ENCODE results near the gene FKBP3. TPM values are rescaled to one million over a fixed set of nuclear protein-coding genes. Genes with fewer than 3 reads are reported as not detected.

Gene FKBP3
- total and polyA plus RNA-seq, 2 of the 8 experiments (the other 6 are each of a cell fraction or from before 2014, with no cell fraction given): 36.0 to 149 TPM

DNA sequence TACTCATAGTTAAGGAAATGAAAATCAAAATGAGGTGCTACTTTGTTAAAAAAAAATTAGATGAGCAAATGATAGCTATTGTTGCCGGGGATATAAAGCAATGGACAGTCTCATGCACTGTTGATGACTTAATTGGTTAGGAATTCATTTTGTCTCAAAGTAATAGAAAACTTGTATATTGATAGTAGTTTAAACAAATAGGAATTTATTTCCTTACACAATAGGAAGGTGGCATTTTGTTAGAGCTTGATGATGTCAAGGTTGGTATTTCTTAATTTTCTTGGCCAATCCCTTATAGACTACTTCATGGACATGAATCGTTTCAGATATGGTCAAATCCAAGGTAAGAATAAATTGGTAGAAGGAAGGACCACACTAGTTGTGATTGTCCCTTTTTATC is 42.6 kb downstream of the FKBP3 start:
- no peak overlapping the region for H2BK20ac ChIP-seq (ENCODE audit: low read length)
- no peak overlapping the region for H2AK5ac ChIP-seq (ENCODE audit: low read depth, low read length)
- H3K79me2 ChIP-seq (ENCODE audit: control insufficient read depth in 1 of 2, insufficient read depth in 2 of 2, low read length in 2 of 2): peaks cover 17 to 84% of the 10 kb centered on the region in 2 experiments
- H3K23ac ChIP-seq (ENCODE audit: insufficient read length): no peak overlapping the region
- H2BK15ac ChIP-seq (ENCODE audit: low read length): no peak overlapping the region
- no peaks in the 10 kb centered on the region for H3K27me3 ChIP-seq (replicated peaks in 1 of 4; ENCODE audit: control insufficient read depth in 3 of 4, extremely low read depth in 1 of 4, insufficient read depth in 3 of 4, low read length in 3 of 4)
- H3K14ac ChIP-seq (ENCODE audit: insufficient read length): no peak overlapping the region
- H3K9ac ChIP-seq (replicated peaks in 1 of 4; ENCODE audit: extremely low read depth in 1 of 4, low read depth in 3 of 4, low read length in 3 of 4): no peak overlapping the region
- H3K4me1 ChIP-seq (replicated peaks in 1 of 4; ENCODE audit: control insufficient read depth in 3 of 4, insufficient read depth in 4 of 4, low read length in 3 of 4): 0 out of 7 replicates have a peak, but pooled peaks cover 0 to 2% (median 0%) of the 10 kb centered on the region in 4 experiments
- H4K91ac ChIP-seq (replicated peaks; ENCODE audit: insufficient read length, low read length): no peak overlapping the region
- no peak overlapping the region for H3K4ac ChIP-seq (replicated peaks; ENCODE audit: insufficient read length, low read depth, low read length)
- POLR2A ChIA-PET (ENCODE audit: partially characterized antibody): interaction anchor here (0.7 to 1.3 kb wide), 2 partner anchors 16 to 176 kb away, joined by 3 read pairs; no protein-coding TSS in a partner anchor
- FAIRE-seq (no peak), DNase-seq (ENCODE audit: low read depth in 1 of 2, low spot score in 2 of 2) (no peak)
- peaks cover 3 to 18% (median 10%) of the 10 kb centered on the region in 4 experiments; a peak in 7 of 8 replicates for H3K36me3 ChIP-seq (ENCODE audit: control insufficient read depth in 2 of 4, insufficient read depth in 4 of 4, low read length in 3 of 4)
- no peak overlapping the region for H3K4me3 ChIP-seq (ENCODE audit: extremely low read depth in 1 of 4, insufficient read depth in 2 of 4, low read depth in 3 of 4, low read length in 4 of 4)
- 95% methylated on average over 2 of the region's 2 CpGs; no CpG with 5 or more reads in 1 of the 2 experiments for WGBS, 2 experiments (ENCODE audit: extremely low coverage in 1 of 2, insufficient coverage in 1 of 2, insufficient read length in 1 of 2, insufficient replicate concordance in 2 of 2, low coverage in 1 of 2, low lambda C conversion rate in 2 of 2, missing lambda C conversion rate in 1 of 2)
- H2BK5ac ChIP-seq (ENCODE audit: low read depth, low read length): no peak overlapping the region
- H3K18ac ChIP-seq (ENCODE audit: extremely low read depth, low read length): no peak overlapping the region
- no peak overlapping the region for H3K27ac ChIP-seq (ENCODE audit: low read depth, low read length)
- H3K56ac ChIP-seq (replicated peaks; ENCODE audit: insufficient read length, low read depth, low read length): no peak overlapping the region
- H3K23me2 ChIP-seq (ENCODE audit: low read depth, low read length): no peaks in the 10 kb centered on the region
- H4K20me1 ChIP-seq (replicated peaks in 1 of 2; ENCODE audit: control insufficient read depth in 1 of 2, insufficient read depth in 2 of 2, low read length in 2 of 2): peaks cover 7 to 12% of the 10 kb centered on the region in 2 experiments
- no peak overlapping the region for H2AFZ ChIP-seq (ENCODE audit: low read length)
- H3K9me3 ChIP-seq (ENCODE audit: insufficient read depth in 2 of 2, low read depth in 1 of 2, low read length in 1 of 2): no peaks in the 10 kb centered on the region
- no peak overlapping the region for H4K5ac ChIP-seq (ENCODE audit: insufficient read length, low read depth, low read length)
- H3K4me2 ChIP-seq (ENCODE audit: insufficient read depth in 1 of 2, low read depth in 2 of 2, low read length in 2 of 2): no peak overlapping the region
- no peak overlapping the region for H4K8ac ChIP-seq (ENCODE audit: extremely low read depth, insufficient read depth, low read length)
- H3K79me1 ChIP-seq (ENCODE audit: low read depth, low read length): no peaks in the 10 kb centered on the region; the same call in none of the 2 replicates
- H2BK120ac ChIP-seq (replicated peaks; ENCODE audit: low read depth, low read length): no peak overlapping the region
- CTCF ChIA-PET (ENCODE audit: partially characterized antibody): no interaction called here
- no peak overlapping the region for H2BK12ac ChIP-seq (ENCODE audit: low read depth, low read length)
- TF ChIP-seq CHD2 (IDR thresholded peaks at IDR 0.05; ENCODE audit: low read length) (no peak), CTBP2 (IDR thresholded peaks at IDR 0.05; ENCODE audit: borderline replicate concordance, insufficient read depth, insufficient read length, low read length) (no peak), KDM1A (IDR thresholded peaks at IDR 0.05; ENCODE audit: borderline replicate concordance, low read length) (no peak), SP4 (IDR thresholded peaks at IDR 0.05; ENCODE audit: low read length) (no peak), KDM5A (IDR thresholded peaks at IDR 0.05; ENCODE audit: low read length) (no peak)
- TF ChIP-seq, protein P1, sequence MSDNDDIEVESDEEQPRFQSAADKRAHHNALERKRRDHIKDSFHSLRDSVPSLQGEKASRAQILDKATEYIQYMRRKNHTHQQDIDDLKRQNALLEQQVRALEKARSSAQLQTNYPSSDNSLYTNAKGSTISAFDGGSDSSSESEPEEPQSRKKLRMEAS (IDR thresholded peaks at IDR 0.05): no peak

All from H1 (cell line).